Stimulated activated memory B cell treated with anti-CD40 and anti-IgM and Interleukin-4, amounts not matched to agents 10 μg/mL and 1 μg/mL and 100 μg/mL, for 72 hours (primary cell): ENCODE results near the gene TFDP1.

Experiments used
- ATAC-seq: fragments of 150-1000 bp; cut with Tn5 transposase; 2 replicates; pipeline ENCODE4 v1.10.0; 2021
- H3K27ac Mint-ChIP-seq: one replicate; pipeline ENCODE4 v1.8.0; 2022; ENCODE audit warnings: mild to moderate bottlenecking, mixed read lengths
- H3K27me3 Mint-ChIP-seq: one replicate; pipeline ENCODE4 v1.8.0; 2022; ENCODE audit warnings: mixed read lengths
- H3K36me3 Mint-ChIP-seq: one replicate; pipeline ENCODE4 v1.8.0; 2022; ENCODE audit warnings: mixed read lengths
- H3K4me1 Mint-ChIP-seq: one replicate; pipeline ENCODE4 v1.8.0; 2022; ENCODE audit warnings: mixed read lengths
- H3K4me3 Mint-ChIP-seq: one replicate; pipeline ENCODE4 v1.8.0; 2022; ENCODE audit warnings: mild to moderate bottlenecking, moderate library complexity, mixed read lengths
- H3K9me3 Mint-ChIP-seq: one replicate; pipeline ENCODE4 v1.8.0; 2022; ENCODE audit warnings: mixed read lengths

The TFDP1 gene, protein sequence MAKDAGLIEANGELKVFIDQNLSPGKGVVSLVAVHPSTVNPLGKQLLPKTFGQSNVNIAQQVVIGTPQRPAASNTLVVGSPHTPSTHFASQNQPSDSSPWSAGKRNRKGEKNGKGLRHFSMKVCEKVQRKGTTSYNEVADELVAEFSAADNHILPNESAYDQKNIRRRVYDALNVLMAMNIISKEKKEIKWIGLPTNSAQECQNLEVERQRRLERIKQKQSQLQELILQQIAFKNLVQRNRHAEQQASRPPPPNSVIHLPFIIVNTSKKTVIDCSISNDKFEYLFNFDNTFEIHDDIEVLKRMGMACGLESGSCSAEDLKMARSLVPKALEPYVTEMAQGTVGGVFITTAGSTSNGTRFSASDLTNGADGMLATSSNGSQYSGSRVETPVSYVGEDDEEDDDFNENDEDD

DNA sequence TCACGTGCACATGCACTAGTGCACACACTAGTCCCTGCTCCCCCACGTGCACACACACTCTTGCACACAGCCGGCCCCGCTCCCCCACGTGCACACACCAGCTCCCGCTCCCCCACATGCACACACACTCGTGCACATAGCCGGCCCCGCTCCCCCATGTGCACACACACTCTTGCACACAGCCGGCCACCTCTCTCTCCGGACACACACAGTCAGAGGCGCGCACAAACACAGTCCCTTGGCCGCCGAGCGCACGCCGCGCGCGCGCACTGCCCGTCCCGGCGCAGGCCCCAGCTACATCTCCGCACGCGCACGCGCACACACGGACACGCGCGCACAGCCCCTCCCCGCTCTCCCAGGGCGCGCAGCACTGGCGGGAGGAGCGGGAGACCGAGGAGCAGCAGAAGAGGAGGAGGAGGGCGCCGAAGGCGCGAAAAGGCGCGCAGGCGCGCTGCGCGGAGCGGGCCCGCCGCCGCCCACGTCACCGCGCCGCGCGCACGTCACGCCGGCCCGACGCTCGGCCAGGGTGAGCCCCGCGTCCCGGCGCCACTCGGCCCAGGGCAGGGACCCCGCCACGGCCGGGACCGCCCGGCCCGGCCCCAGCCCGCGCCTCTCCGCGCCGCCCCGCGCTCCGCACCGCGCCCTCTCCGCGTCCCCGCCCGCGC lies at the start of gene TFDP1:
TSS of gene TFDP1 (plus strand) at position 549 of the 665 bp plus-strand sequence. CDS start 1,085 bp downstream, outside the sequence.
- H3K27ac Mint-ChIP-seq = peak within 1 kb of the TSS; percentile 63
- H3K27me3 Mint-ChIP-seq = no peaks in the 10 kb centered on the region
- H3K4me3 Mint-ChIP-seq = peak within 1 kb of the TSS; percentile 92
- H3K9me3 Mint-ChIP-seq = no peaks in the 10 kb centered on the region
- H3K4me1 Mint-ChIP-seq = peaks cover 40% of the 10 kb centered on the region
- ATAC-seq = peak; percentile 94
- H3K36me3 Mint-ChIP-seq = peaks cover 18% of the 10 kb centered on the region

DNA sequence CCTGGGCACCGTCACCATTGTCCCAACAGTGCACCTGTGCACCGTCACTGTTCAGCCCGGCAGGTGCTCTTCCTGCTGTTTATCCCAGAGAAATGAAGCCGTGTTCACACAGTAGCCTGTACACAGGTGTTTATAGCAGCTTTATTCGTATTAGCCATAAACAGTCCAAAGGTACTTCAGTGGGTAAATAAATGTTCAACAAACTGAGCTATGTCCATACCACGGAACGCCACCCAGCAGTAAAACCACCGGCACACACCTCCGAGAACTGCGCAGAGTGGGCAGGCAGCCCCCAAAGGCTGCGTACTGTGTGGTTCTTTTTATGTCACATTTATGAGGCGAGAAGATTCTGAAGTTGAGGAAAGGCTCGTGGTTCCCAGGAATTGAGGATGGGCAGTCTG lies 49.2 kb upstream of the TFDP1 start:
- Mint-ChIP-seq H3K27ac (no peak overlapping the region), H3K4me1 (peaks cover 4% of the 10 kb centered on the region), H3K27me3 (no peaks in the 10 kb centered on the region), H3K9me3 (no peaks in the 10 kb centered on the region), H3K4me3 (no peak overlapping the region), H3K36me3 (peaks cover 60% of the 10 kb centered on the region)
- ATAC-seq = no peak

DNA sequence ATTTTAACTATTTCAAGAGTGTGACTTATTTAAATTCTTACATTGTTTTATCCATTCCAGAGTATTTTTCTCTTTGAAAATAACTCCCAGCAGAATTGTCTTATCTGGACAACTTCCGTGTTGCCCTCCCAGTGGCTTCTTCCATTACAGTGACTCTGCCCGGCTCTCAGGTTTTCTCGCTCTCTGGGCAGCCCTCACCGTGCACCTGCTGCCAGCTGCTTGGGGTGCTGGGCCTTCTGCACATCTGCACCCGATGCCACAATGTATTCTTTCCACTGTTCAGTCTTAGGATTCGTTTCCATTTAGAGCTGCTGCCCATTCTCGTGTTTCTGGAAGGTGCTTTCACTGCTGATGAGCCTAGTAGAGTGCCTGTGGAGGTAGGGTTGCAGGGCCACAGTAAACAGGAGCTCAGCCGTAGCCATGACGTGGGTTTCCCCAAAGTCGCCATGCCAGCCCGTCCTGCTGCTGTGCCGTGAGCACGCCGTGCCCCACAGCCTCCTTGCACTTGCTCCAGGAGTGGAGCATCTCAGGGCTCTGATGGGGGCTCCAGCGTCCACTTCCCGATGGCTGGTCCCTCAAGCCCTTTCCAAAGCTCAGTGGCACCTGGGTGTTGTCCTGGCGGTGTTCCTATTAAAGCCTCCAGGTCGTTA lies 48.0 kb upstream of the TFDP1 start:
- Mint-ChIP-seq H3K36me3 (peaks cover 62% of the 10 kb centered on the region), H3K9me3 (no peaks in the 10 kb centered on the region), H3K27ac (no peak overlapping the region), H3K4me3 (no peak overlapping the region), H3K27me3 (no peaks in the 10 kb centered on the region), H3K4me1 (peaks cover 4% of the 10 kb centered on the region)
- ATAC-seq = no peak

DNA sequence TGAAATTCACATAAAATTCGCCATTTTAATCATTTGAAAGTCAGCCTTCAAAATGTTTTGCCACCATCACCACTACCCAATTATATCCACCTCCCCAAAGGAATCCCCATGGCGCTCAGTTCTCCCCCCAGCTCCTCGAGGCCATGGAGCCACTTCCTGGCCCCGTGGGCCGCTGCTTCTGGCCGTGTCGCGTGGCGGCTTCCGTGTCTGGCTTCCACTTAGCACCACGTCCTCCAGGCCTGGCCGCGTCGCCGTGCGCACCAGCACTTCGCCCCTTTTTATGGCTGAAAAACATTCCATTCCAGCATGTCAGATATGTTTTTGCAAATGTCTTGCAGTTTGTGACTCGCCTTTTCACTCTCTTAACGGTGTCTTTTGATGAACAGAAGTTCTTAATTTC lies 47.3 kb upstream of the TFDP1 start:
- ATAC-seq = no peak
- Mint-ChIP-seq H3K4me3 (no peak overlapping the region), H3K9me3 (no peaks in the 10 kb centered on the region), H3K36me3 (peaks cover 56% of the 10 kb centered on the region), H3K27me3 (no peaks in the 10 kb centered on the region), H3K4me1 (peaks cover 4% of the 10 kb centered on the region), H3K27ac (no peak overlapping the region)

DNA sequence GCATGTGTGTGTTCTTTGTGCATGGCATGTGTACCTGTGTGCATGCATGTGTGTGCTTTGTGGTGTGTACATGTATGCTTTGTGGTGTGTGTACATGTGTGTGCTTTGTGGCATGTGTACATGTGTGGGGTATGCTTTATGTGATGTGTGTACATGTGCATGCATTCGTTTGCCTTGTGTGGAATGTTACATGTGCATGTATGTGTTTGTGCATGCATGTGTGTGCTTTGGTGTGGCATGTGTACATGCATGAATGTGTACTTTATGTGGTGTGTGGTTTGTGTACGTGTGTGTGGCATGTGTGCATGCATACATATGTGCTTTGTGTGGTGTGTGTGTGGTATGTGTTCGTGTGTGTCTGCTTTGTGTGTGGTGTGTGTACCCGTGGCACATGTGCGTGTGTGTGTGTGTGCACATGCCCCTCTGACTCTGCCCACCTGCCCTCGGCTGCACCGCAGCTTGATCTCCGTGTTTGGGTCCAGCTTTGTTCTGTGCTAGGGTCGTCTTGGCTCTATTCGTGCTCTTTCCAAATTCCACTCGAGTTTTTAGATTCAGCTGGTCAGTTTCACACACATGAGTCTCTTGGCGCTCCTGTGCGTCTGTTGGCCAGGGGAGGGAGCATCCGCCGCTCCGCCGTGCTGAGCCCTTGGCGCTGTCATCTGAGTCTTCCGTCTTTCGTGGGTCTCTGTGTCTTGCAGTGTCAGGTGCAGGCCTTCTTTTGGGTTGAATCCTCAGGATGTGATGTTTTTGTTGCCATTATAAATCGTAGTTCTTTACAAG lies 46.5 kb upstream of the TFDP1 start:
- peaks cover 4% of the 10 kb centered on the region for H3K4me1 Mint-ChIP-seq
- peaks cover 55% of the 10 kb centered on the region for H3K36me3 Mint-ChIP-seq
- H3K4me3 Mint-ChIP-seq = no peak overlapping the region
- H3K27me3 Mint-ChIP-seq = no peaks in the 10 kb centered on the region
- ATAC-seq = no peak
- H3K9me3 Mint-ChIP-seq = no peaks in the 10 kb centered on the region
- H3K27ac Mint-ChIP-seq = no peak overlapping the region

DNA sequence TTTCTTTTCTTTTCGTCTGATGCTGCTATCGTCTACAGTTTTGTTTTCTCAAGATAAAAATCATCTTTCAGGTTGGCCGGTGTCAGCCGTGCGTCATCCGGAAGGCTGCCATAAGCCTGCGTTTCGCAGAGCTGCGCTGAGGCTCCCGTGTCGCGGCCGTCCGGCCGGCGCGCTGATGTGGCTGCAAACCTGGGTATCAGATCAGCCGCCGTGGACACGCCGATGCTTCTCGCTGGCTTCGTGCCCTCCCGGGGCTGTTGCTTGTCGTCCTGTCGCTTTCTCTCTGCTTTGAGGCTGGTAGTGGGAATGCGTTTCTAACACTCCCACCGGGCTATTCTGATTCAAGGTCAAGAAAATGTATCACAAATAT lies 45.9 kb upstream of the TFDP1 start:
- no peaks in the 10 kb centered on the region for H3K27me3 Mint-ChIP-seq

DNA sequence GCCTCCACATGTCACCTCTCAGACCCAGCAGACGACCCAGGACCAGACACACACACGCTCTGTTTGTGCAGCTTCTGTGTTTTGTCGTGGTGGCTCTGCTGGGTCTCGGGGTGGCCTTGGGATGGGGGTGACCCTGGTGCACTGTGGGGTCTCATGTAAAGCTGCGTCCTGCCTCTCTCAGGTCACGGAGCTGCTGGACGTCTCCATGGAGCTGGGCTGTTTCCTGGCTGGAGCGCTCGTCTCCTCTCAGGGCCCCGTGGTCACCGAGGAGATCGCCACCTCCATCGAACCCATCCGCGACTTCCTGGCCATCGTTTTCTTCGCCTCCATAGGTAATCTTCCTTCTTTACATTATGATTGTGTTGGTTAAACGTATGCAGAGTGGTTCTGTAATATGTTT lies 45.4 kb upstream of the TFDP1 start:
- ATAC-seq = no peak
- no peak overlapping the region for H3K27ac Mint-ChIP-seq
- no peaks in the 10 kb centered on the region for H3K27me3 Mint-ChIP-seq
- H3K9me3 Mint-ChIP-seq = no peaks in the 10 kb centered on the region
- peaks cover 60% of the 10 kb centered on the region for H3K36me3 Mint-ChIP-seq
- no peak overlapping the region for H3K4me3 Mint-ChIP-seq
- H3K4me1 Mint-ChIP-seq = peaks cover 9% of the 10 kb centered on the region

More for the DNA sequence above, 45.9 kb upstream of the TFDP1 start:
- Mint-ChIP-seq H3K4me1 (peaks cover 8% of the 10 kb centered on the region), H3K9me3 (no peaks in the 10 kb centered on the region), H3K27ac (no peak overlapping the region), H3K4me3 (no peak overlapping the region), H3K36me3 (peaks cover 59% of the 10 kb centered on the region)
- ATAC-seq = no peak

DNA sequence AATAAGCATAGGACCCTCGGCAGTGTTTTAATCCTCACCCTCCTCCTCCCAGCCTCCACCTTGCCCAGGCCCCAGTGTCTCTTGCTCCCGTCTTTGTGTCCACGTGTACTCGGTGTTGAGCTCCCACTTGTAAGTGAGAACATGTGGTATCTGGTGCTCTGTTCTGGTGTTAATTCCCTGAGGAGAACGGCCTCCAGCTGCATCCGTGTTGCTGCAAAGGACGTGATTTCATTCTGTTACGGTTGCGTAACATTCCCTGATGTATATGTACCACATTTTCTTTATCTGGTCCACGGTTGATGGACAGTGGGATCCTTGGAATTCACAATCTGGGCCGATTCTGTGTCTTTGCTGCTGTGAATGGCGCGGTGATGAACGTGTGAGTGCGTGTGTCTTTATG lies 44.7 kb upstream of the TFDP1 start:
- H3K4me1 Mint-ChIP-seq = peaks cover 9% of the 10 kb centered on the region
- H3K27ac Mint-ChIP-seq = no peak overlapping the region
- no peaks in the 10 kb centered on the region for H3K27me3 Mint-ChIP-seq
- peaks cover 60% of the 10 kb centered on the region for H3K36me3 Mint-ChIP-seq
- no peaks in the 10 kb centered on the region for H3K9me3 Mint-ChIP-seq
- no peak overlapping the region for H3K4me3 Mint-ChIP-seq
- ATAC-seq = no peak

DNA sequence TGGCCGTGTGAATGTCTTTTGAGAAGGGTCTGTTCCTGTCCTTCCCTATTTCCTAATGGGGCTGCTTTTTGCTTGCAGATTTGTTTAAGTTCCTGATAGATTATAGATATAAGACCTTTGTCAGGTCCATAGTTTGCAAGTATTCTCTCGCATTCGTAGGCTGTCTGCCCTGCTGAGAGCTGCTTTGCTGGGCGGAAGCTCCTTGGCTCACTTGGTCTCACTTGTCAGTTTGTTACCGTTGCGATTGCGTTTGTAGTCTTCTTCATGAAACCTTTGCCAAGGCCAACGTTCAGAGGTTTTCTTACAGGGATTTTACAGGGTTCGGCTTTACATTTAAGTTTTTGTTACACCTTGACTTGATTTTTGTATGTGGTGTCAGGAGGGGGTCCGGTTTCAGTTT lies 44.0 kb upstream of the TFDP1 start:
- Mint-ChIP-seq H3K4me1 (peaks cover 11% of the 10 kb centered on the region), H3K36me3 (peaks cover 57% of the 10 kb centered on the region), H3K4me3 (no peak overlapping the region), H3K27ac (no peak overlapping the region), H3K9me3 (no peaks in the 10 kb centered on the region), H3K27me3 (no peaks in the 10 kb centered on the region)
- no peak for ATAC-seq

DNA sequence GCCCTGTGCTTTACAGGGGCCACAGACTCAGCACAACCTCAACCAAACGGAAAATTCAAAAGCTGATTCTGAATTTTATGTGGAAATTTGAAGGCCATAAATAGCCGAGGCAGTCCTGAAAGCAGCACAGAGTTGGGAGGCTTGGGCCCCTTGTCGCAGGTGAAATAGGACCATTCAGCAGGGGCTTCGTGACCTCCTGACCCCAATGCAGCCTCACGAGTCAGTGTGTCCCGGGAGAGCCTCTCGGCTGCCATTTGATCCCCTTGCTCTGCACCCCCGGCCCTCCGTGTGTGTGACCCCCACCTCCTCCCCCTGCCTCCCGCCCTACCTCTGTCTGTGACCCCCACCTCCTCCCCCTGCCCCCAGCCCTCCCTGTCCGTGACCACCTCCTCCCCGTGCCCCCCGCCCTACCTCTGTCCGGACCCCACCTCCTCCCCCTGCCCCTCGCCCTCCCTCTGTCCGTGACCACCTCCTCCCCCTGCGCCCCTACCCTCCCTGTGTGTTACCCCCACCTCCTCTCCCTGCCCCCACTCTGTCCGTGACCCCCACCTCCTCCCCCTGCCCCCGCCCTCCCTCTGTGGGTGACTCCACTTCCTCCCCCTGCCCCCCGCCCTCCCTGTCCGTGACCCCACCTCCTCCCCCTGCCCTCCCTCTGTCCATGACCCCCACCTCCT lies 41.7 kb upstream of the TFDP1 start:
- Mint-ChIP-seq H3K4me1 (peaks cover 12% of the 10 kb centered on the region), H3K27ac (peak overlapping the region; percentile 58), H3K27me3 (no peaks in the 10 kb centered on the region), H3K9me3 (no peaks in the 10 kb centered on the region), H3K36me3 (peaks cover 57% of the 10 kb centered on the region), H3K4me3 (no peak overlapping the region)
- peak; percentile 82 for ATAC-seq

DNA sequence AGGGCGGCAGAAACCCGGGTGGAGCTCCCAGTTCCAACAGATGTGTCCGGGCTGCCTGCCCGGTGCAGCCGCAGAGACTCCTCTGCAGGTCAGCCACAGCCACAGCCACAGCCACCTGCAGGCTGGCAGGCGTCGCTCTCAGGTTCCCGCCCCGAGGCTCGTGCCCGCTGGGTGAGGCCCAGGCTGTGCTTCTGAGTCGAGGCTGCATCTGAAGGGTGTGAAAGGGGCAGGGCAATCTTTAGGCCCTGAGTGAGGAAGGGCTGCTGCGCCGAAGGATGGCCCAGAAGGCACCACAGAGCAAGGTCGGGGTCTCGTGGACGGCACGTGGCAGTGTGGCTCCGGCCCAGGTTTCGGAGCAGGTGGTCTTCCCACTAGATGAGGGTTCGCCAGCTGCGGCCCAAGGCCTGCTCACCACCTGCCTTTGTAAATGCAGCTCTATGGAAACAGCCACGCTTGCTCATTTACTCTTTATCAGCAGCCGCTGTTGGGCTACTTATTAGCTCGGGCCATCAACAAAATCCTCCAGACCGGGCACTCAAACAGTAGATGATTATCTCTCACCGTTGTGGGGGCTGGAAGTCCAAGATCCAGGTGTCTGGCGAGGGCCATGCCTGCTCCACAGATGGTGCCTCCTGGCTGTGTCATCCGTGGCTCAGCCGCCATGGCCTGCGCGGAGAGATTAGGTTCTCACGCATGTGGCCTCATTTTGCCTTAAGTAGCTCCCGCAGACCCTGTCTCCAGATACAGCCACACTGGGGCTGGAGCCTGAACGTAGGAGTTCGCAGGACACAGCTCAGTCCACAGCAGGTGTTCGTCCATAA lies 40.3 kb upstream of the TFDP1 start:
- no peak overlapping the region for H3K27ac Mint-ChIP-seq
- H3K4me3 Mint-ChIP-seq = no peak overlapping the region
- H3K36me3 Mint-ChIP-seq = peaks cover 47% of the 10 kb centered on the region
- H3K9me3 Mint-ChIP-seq = no peaks in the 10 kb centered on the region
- peaks cover 12% of the 10 kb centered on the region for H3K4me1 Mint-ChIP-seq
- H3K27me3 Mint-ChIP-seq = no peaks in the 10 kb centered on the region
- no peak for ATAC-seq

DNA sequence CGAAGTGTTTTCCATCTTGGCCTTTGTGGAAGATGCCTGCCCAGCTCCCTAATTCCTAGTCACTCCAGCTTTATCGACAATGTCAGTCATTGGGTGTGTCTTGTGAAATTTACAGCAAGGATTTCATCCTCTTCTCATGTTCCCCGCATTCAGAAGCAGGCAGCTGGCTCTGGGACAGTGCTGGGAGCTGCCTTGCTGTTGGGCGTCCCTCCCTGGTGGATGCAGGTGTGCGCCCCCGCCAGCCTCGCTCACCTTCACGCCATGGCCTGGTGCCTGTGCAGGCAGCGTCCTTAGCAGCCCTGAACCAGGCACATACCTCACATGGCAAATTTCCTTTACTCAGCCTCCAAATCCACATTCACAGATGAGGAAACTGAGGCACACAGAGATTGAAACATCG lies 39.7 kb upstream of the TFDP1 start:
- H3K4me3 Mint-ChIP-seq = no peak overlapping the region
- peaks cover 12% of the 10 kb centered on the region for H3K4me1 Mint-ChIP-seq
- H3K36me3 Mint-ChIP-seq = peaks cover 44% of the 10 kb centered on the region
- H3K27me3 Mint-ChIP-seq = no peaks in the 10 kb centered on the region
- ATAC-seq = no peak
- no peaks in the 10 kb centered on the region for H3K9me3 Mint-ChIP-seq
- no peak overlapping the region for H3K27ac Mint-ChIP-seq

DNA sequence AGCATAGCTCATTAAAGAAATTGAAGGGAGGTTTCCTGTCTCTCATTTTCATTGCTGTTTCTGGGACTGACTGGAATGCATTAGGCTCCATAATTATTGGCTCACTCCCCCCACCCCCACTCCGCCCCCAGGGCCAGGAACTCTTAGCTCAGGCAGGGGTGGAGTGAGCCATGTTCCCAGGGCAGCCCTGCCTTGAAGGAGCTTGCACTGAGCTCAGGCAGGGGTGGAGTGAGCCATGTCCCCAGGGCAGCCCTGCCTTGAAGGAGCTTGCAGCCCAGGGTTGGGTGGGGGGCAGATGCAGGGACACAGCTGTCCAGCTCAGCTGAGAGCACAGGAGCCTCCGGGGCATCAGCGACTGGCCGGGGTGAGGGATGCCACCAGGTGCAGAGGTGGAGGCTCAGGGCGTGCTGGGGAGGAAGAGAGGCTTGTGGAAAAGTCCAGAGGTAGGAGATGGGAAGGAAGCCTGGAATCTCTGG lies 39.1 kb upstream of the TFDP1 start:
- H3K27me3 Mint-ChIP-seq = no peaks in the 10 kb centered on the region
- peaks cover 12% of the 10 kb centered on the region for H3K4me1 Mint-ChIP-seq
- H3K9me3 Mint-ChIP-seq = no peaks in the 10 kb centered on the region
- no peak overlapping the region for H3K27ac Mint-ChIP-seq
- no peak overlapping the region for H3K4me3 Mint-ChIP-seq
- peaks cover 38% of the 10 kb centered on the region for H3K36me3 Mint-ChIP-seq
- ATAC-seq = no peak
